ENCODE results near the gene CASK. TPM values are rescaled to one million over a fixed set of nuclear protein-coding genes. Genes with fewer than 3 reads are reported as not detected.

The CASK gene
- total and polyA plus RNA-seq, 9 of the 15 experiments (the other 6 are each of a cell fraction or from before 2014, with no cell fraction given): 1.3 to 7.4 (median 5.2) TPM

- BruUV-seq (replicated peaks): no TSS peak
- ATAC-seq (no peak), FAIRE-seq (no peak), DNase-seq (ENCODE audit: extremely low read depth in 1 of 4, low spot score in 3 of 4) (no peak)
- H3K9me3 ChIP-seq (replicated peaks; ENCODE audit: control insufficient read depth, insufficient read depth, low read depth, low read length): no peaks in the 10 kb centered on the region
- no peak for TF ChIP-seq TAF15 (IDR thresholded peaks at IDR 0.05; ENCODE audit: low read depth, low read length)
- TF ChIP-seq TEAD1 (CRISPR knock-in tag; IDR thresholded peaks at IDR 0.05): no peak
- no peak for TF ChIP-seq MEF2A (IDR thresholded peaks at IDR 0.05; ENCODE audit: control insufficient read depth, low read depth, low read length)
- TF ChIP-seq SUPT5H (IDR thresholded peaks at IDR 0.05): no peak
- TF ChIP-seq ZNF146 (CRISPR knock-in tag; IDR thresholded peaks at IDR 0.05; ENCODE audit: unreplicated experiment): no peak
- no peaks in the 10 kb centered on the region for H3K4me1 ChIP-seq (replicated peaks in 1 of 2; ENCODE audit: control insufficient read depth in 2 of 2, insufficient read depth in 2 of 2, low read length in 2 of 2)
- no peak overlapping the region for H3K27ac ChIP-seq (ENCODE audit: extremely low read depth, low read depth, low read length)
- no peaks in the 10 kb centered on the region for H4K20me1 ChIP-seq (replicated peaks; ENCODE audit: control insufficient read depth, insufficient read depth, low read length)
- H3K27me3 ChIP-seq (ENCODE audit: control insufficient read depth in 2 of 2, insufficient read depth in 2 of 2, low read length in 2 of 2): no peaks in the 10 kb centered on the region
- H3K36me3 ChIP-seq (ENCODE audit: control insufficient read depth, insufficient read depth, low read length): no peaks in the 10 kb centered on the region
- no peak overlapping the region for H2AFZ ChIP-seq (ENCODE audit: low read depth, low read length)
- intact Hi-C loops (cut with micrococcal nuclease): loop anchor here (10.0 kb wide), 1 partner anchor 1965 kb away; no protein-coding TSS in a partner anchor
- CTCF ChIA-PET (ENCODE audit: low intra/inter-chr PET ratio): no interaction called here
- no peaks in the 10 kb centered on the region for H3K9me1 ChIP-seq (ENCODE audit: control insufficient read depth, insufficient read depth, low read length)
- POLR2A ChIA-PET: interaction anchor here (0.8 kb wide), 1 partner anchor 10 kb away, joined by 4 read pairs; no protein-coding TSS in a partner anchor
- H3K4me3 ChIP-seq: no peak overlapping the region
- WGBS (ENCODE audit: insufficient coverage, low coverage, missing lambda C conversion rate): 0% methylated on average over 2 of the region's 2 CpGs
- no peaks in the 10 kb centered on the region for H3K79me2 ChIP-seq (ENCODE audit: control insufficient read depth, insufficient read depth, low read length)
- no peak overlapping the region for H3K9ac ChIP-seq (ENCODE audit: insufficient read depth in 1 of 2, low read depth in 2 of 2, low read length in 2 of 2)
- H3K4me2 ChIP-seq (ENCODE audit: insufficient read depth, low read length): no peak overlapping the region
- in situ Hi-C loops (cut with MboI): loop anchor here (10.0 to 25.0 kb wide), 2 partner anchors 1773 to 1965 kb away; no protein-coding TSS in a partner anchor
Observed at GRCh38 chrX:41789374-41789773, 134.0 kb downstream of the CASK start.

GRCh38 chrX:41785685-41786084 lies 137.7 kb downstream of the CASK start:
- TF ChIP-seq ESRRA (IDR thresholded peaks at IDR 0.05; ENCODE audit: borderline replicate concordance, low read depth): no peak
- TF ChIP-seq TBL1XR1 (IDR thresholded peaks at IDR 0.05; ENCODE audit: low read length in 2 of 2): no peak
- TF ChIP-seq HMBOX1 (IDR thresholded peaks at IDR 0.05): no peak
- no peak for TF ChIP-seq ZNF764 (CRISPR knock-in tag; IDR thresholded peaks at IDR 0.05; ENCODE audit: low read depth)
- no peak for TF ChIP-seq U2AF2 (optimal IDR thresholded peaks at IDR 0.05; ENCODE audit: low read depth, low read length)
- no peak for TF ChIP-seq MBD1 (CRISPR knock-in tag; IDR thresholded peaks at IDR 0.05)
- no peak overlapping the region for H3K27ac ChIP-seq (ENCODE audit: extremely low read depth, low read depth, low read length)
- no TSS peak for BruUV-seq (replicated peaks)
- no peaks in the 10 kb centered on the region for H3K79me2 ChIP-seq (ENCODE audit: control insufficient read depth, insufficient read depth, low read length)
- H3K4me3 ChIP-seq: no peak overlapping the region
- no peaks in the 10 kb centered on the region for H4K20me1 ChIP-seq (replicated peaks; ENCODE audit: control insufficient read depth, insufficient read depth, low read length)
- WGBS (ENCODE audit: insufficient coverage, low coverage, missing lambda C conversion rate): 10% methylated on average over 2 of the region's 2 CpGs
- H3K9me1 ChIP-seq (ENCODE audit: control insufficient read depth, insufficient read depth, low read length): no peaks in the 10 kb centered on the region
- no peak overlapping the region for H2AFZ ChIP-seq (ENCODE audit: low read depth, low read length)
- no peaks in the 10 kb centered on the region for H3K36me3 ChIP-seq (ENCODE audit: control insufficient read depth, insufficient read depth, low read length)
- ATAC-seq (no peak), DNase-seq (ENCODE audit: extremely low read depth in 1 of 4, low spot score in 3 of 4) (peak in 1 of 4 experiments; percentile 1), FAIRE-seq (no peak)
- H3K27me3 ChIP-seq (ENCODE audit: control insufficient read depth in 2 of 2, insufficient read depth in 2 of 2, low read length in 2 of 2): no peaks in the 10 kb centered on the region
- no peaks in the 10 kb centered on the region for H3K9me3 ChIP-seq (replicated peaks; ENCODE audit: control insufficient read depth, insufficient read depth, low read depth, low read length)
- in situ Hi-C loops (cut with MboI) (loop anchor here (10.0 to 25.0 kb wide), 2 partner anchors 1777 to 1969 kb away; no protein-coding TSS in a partner anchor), intact Hi-C loops (cut with micrococcal nuclease) (loop anchor here (10.0 kb wide), 1 partner anchor 1969 kb away; no protein-coding TSS in a partner anchor)
- H3K9ac ChIP-seq (ENCODE audit: insufficient read depth in 1 of 2, low read depth in 2 of 2, low read length in 2 of 2): no peak overlapping the region
- H3K4me2 ChIP-seq (ENCODE audit: insufficient read depth, low read length): no peak overlapping the region
- no peaks in the 10 kb centered on the region for H3K4me1 ChIP-seq (replicated peaks in 1 of 2; ENCODE audit: control insufficient read depth in 2 of 2, insufficient read depth in 2 of 2, low read length in 2 of 2)
- POLR2A ChIA-PET: interaction anchor here (1.5 kb wide), 1 partner anchor 13 kb away, joined by 4 read pairs; no protein-coding TSS in a partner anchor
- CTCF ChIA-PET (ENCODE audit: low intra/inter-chr PET ratio): no interaction called here
